ENCODE results near the gene ELF4.

Gene ELF4

GRCh38 chrX:130060122-130061069 is 49.9 kb downstream of the ELF4 start:
- Histone ChIP-seq H3K9me3 (ENCODE audit: control insufficient read depth, insufficient read depth, low read depth, low read length) (no peaks in the 10 kb centered on the region), H3K36me3 (ENCODE audit: control insufficient read depth in 2 of 2, insufficient read depth in 1 of 2, low read length in 2 of 2) (peaks cover 0 to 14% of the 10 kb centered on the region in 2 experiments; a peak in 1 of 3 replicates), H3K4me1 (ENCODE audit: control insufficient read depth, insufficient read depth, low read length) (no peaks in the 10 kb centered on the region), H3K4me3 (ENCODE audit: low read depth, low read length) (peak overlapping the region; percentile 43), H3K27ac (ENCODE audit: extremely low read depth, low read depth, low read length) (peak overlapping the region; percentile 32; the same call in 1 of the 2 replicates)
- POLR2A ChIA-PET, result interaction anchor here (0.6 to 1.2 kb wide), 3 partner anchors 131 to 135 kb away, joined by 3 to 4 read pairs (median 3); no protein-coding TSS in a partner anchor
- CTCF ChIA-PET, result interaction anchor here (0.6 to 2.4 kb wide), 48 partner anchors 9 to 459 kb away, joined by 3 to 44 read pairs (median 4); partner anchors contain the start of gene ZDHHC9
- TF ChIP-seq PRDM10 (tag by site-specific recombination; IDR thresholded peaks at IDR 0.05), result peak; percentile 50
- TF ChIP-seq CTCF (tag by site-specific recombination; IDR thresholded peaks at IDR 0.05), result peak; percentile 93
- TF ChIP-seq ZNF266 (tag by site-specific recombination; IDR thresholded peaks at IDR 0.05; ENCODE audit: low read depth), result no peak
- peak; percentile 86; the same call in 1 of the 2 replicates for TF ChIP-seq PATZ1 (tag by site-specific recombination; IDR thresholded peaks at IDR 0.05)
- peak; percentile 63 for TF ChIP-seq ZBTB48 (tag by site-specific recombination; IDR thresholded peaks at IDR 0.05)
- TF ChIP-seq ZNF768 (tag by site-specific recombination; IDR thresholded peaks at IDR 0.05), result no peak
- TF ChIP-seq ZNF707 (tag by site-specific recombination; IDR thresholded peaks at IDR 0.05), result no peak
- TF ChIP-seq ZNF2 (tag by site-specific recombination; IDR thresholded peaks at IDR 0.05), result peak; percentile 51; the same call in 1 of the 2 replicates
- no peak for TF ChIP-seq BCL11A (tag by site-specific recombination; IDR thresholded peaks at IDR 0.05; ENCODE audit: low read depth)
- peak; percentile 68 for TF ChIP-seq ZEB2 (tag by site-specific recombination; IDR thresholded peaks at IDR 0.05)
- TF ChIP-seq PBX3 (CRISPR knock-in tag; IDR thresholded peaks at IDR 0.05), result peak; percentile 81
- no peak; the same call in 1 of the 2 replicates for TF ChIP-seq ZNF394 (tag by site-specific recombination; IDR thresholded peaks at IDR 0.05; ENCODE audit: borderline replicate concordance)
- TF ChIP-seq HOXC10 (CRISPR knock-in tag; IDR thresholded peaks at IDR 0.05), result 0 out of 2 replicates have a peak, but pooled peaks have one; percentile 37
- peak; percentile 58 for TF ChIP-seq KLF16 (tag by site-specific recombination; IDR thresholded peaks at IDR 0.05)
- 0 out of 2 replicates have a peak, but pooled peaks have one; percentile 29 for TF ChIP-seq ZNF24 (tag by site-specific recombination; IDR thresholded peaks at IDR 0.05)
- TF ChIP-seq ZBTB26 (tag by site-specific recombination; optimal IDR thresholded peaks at IDR 0.05), result peak; percentile 58
- TF ChIP-seq MEIS1 (CRISPR knock-in tag; IDR thresholded peaks at IDR 0.05; ENCODE audit: borderline replicate concordance), result no peak
- peak; percentile 40; the same call in 1 of the 2 replicates for TF ChIP-seq ZBTB10 (tag by site-specific recombination; IDR thresholded peaks at IDR 0.05)
- TF ChIP-seq GLIS2 (tag by site-specific recombination; IDR thresholded peaks at IDR 0.05), result peak; percentile 29; the same call in 1 of the 2 replicates
- TF ChIP-seq ZNF274 (IDR thresholded peaks at IDR 0.05; ENCODE audit: low read length), result no peak
- TF ChIP-seq ZNF274 (tag by site-specific recombination; IDR thresholded peaks at IDR 0.05; ENCODE audit: borderline replicate concordance), result no peak
- no peak for TF ChIP-seq SCRT2 (tag by site-specific recombination; IDR thresholded peaks at IDR 0.05)
- TF ChIP-seq ZNF391 (tag by site-specific recombination; IDR thresholded peaks at IDR 0.05; ENCODE audit: borderline replicate concordance, low read depth), result peak; percentile 33; the same call in 1 of the 2 replicates
